ENCODE data around the gene FUT2.
"Not testable (repeated sequence)": the region's sequence is repeated elsewhere in the genome, so short reads cannot be mapped to it uniquely, and the experiment has no call there.

Gene FUT2

GRCh38 chr19:48671446-48671995, 24.2 kb upstream of the FUT2 start:
- no peak for DNase-seq

GRCh38 chr19:48672994-48673393, 22.8 kb upstream of the FUT2 start, which contains the start of gene NTN5:
Gene NTN5 (minus strand): TSS chr19:48673017. CDS start chr19:48670986, 2,031 bp downstream.
- DNase-seq = no peak

DNA sequence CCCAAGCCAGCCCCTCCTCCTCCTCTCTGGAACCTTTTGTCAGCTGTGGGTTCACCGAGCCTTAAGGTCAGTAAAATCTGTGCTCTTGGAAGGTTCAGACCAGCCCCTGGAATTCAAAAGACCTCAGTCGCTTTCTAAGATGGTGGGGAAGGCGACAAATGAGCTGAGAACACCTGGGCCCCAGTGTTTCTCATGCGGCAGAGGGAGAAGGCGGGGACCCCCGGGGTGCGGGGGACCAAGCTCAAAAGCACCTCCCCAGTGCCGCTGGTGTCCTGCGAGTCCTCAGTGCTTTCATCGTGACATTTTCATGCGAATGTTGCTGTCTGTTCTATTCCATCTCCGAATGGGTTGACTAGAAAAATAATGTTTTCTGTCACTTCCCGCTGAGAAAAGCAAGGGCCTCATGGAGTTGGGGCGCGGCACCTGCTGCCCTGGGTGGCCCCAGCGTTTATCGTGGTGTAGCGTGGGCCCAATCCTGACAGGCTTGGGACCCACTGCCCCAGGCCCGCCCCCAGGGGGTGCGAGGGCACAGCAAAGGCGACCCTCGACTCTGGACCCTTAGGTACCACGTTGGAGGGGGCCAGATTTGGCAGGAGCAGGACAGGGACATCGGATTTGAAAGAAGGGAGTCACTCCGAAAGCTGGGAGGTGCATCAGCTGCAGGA, 22.2 kb upstream of the FUT2 start:
- no peak for DNase-seq

DNA sequence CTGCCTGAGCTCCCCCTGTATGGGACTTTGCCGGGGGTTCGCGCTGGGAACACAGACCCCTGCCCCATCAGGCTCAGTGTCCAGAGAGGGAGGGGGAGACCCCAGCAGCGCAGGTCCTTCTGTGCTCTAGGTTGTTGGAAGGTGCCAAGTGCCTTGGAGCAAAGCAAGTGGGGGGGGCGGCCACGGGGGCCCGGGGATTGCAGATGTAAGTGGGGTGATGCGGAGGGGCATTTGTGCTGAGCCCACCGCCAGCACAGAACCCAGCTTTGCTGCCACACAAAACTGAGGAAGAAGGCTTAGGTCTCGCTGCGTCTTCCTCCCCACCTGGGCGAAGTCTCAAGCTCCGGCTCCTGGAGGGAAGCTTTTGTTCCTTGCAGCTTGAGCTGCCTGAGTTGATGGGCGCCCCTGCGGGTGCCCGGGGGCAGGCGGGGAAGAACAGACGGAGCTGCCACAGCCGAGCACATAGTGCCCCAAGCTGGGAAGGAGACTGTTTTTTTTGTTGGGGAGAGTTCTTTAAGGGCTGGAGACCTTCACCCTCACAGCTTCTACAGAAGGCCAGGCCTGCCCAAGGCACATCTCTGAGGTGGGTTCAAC, 21.5 kb upstream of the FUT2 start:
- no peak for DNase-seq

- peak; percentile 88 for DNase-seq
These were observed 20.6 kb upstream of the FUT2 start for GRCh38 chr19:48674921-48675824.

- no peak for DNase-seq
These were observed 19.3 kb upstream of the FUT2 start for GRCh38 chr19:48676487-48676886.

DNA sequence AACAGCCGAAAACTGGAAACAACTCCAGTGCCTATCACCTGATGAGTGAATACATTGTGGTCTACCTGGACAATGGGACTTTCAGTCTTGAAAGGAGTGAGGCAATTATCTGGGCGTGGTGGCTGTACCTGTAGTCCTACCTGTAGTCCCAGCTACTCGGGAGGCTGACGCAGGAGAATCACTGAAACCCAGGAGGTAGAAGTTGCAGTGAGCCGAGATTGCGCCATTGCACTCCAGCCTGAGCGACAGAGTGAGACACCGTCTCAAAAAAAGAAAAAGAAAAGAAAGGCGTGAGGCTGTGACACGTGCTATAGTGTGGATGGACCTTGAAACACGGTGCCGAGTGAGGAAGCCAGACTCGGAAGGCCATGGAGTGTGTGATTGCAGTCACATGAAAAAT, 18.9 kb upstream of the FUT2 start:
- no peak for DNase-seq

DNA sequence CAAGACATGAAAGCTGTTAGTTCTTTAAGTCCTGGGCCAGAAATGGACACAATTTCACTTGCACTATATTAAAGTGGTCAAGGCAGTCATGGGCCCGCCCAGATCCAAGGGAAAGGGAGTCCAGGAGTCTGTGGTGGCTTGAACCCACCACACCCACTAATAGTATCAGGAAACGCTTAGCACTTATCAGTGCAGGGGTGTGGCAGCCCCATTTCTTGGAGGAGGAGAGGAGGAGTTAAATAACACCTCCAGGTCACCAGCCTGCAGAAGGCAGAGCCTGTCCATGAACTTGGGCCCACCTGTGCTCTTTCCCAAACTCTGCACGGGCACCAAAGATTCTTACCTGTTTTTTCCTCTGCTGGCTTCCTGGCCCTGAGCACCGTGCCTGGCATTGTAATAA, 17.6 kb upstream of the FUT2 start:
- DNase-seq = no peak

- DNase-seq = not testable (repeated sequence)
These were observed 15.8 kb upstream of the FUT2 start for GRCh38 chr19:48680006-48680405.

- no peak for DNase-seq
These were observed 15.2 kb upstream of the FUT2 start for GRCh38 chr19:48680436-48681126.

DNA sequence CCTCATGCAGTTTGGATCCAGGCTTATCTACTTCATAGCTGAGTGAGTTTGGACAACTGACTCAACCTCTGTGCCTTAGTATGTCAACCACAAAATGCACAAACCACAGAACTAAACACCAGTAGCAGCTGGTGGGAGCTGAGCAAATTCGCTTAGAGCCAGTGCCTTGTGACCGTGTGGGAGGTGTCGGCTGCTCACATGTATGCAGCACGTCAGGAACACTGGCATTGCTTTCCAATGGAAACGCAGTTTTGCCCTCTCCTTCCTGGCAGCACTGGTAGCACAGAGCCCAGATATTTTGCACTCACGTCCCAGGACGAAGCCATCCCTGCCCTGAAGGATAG, 14.7 kb upstream of the FUT2 start:
- peak; percentile 25 for DNase-seq

- DNase-seq = peak; percentile 25
These were observed 12.4 kb upstream of the FUT2 start for GRCh38 chr19:48683349-48683748.

DNA sequence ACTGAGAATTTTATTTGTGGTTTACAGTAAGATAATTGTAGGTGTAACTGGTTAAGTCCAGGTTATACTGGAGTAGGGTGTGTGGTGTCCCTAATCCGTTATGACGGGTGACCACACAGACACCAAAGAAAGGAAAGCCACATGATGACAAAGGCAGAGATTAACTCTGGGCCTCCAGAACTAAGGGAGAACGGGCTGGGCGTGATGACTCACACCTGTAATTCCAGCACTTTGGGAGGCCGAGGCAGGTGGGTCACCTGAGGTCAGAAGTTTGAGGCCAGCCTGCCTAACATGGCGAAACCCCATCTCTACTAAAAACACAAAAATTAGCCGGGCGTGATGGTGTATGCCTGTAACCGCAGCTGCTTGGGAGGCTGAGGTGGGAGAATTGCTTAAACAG, 10.2 kb upstream of the FUT2 start:
- DNase-seq = no peak

GRCh38 chr19:48686088-48686487, 9.7 kb upstream of the FUT2 start:
- DNase-seq = no peak

DNA sequence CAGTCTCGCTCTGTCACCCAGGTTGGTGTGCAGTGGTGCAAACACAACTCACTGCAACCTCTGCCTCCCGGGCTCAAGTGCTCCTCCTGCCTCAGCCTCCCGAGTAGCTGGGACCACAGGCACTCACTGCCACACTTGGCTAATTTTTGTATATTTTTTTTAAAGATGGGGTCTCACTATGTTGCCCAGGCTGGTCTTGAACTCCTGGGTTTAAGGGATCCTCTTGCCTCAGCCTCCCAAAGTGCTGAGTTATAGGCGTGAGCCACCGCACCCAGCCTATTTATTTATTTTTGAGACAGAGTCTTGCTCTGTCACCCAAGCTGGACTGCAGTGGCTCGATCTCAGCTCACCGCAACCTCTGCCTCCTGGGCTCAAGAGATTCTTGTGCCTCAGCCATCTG, 9.1 kb upstream of the FUT2 start:
- not testable (repeated sequence) for DNase-seq

DNA sequence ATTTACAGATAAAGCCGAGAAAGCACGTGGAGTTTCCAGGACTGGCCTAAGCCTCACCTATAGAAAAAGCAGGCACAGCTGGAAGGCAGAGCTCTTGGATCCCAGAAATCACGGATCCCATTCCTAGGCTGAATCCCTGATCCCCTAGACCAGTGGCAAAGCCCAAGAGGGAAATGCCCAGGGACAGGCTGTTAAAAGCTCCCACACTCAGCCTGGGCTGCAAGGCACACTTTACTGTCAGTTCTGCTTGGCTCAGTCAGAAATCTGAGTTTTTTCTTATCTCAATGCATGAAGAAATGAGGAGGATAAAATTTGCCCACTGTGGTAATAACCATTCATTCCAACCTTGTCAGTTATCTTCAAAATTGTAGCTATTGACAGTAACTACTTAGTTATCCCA, 8.0 kb upstream of the FUT2 start:
- no peak for DNase-seq

GRCh38 chr19:48689449-48689848, 6.3 kb upstream of the FUT2 start:
- no peak for DNase-seq

DNA sequence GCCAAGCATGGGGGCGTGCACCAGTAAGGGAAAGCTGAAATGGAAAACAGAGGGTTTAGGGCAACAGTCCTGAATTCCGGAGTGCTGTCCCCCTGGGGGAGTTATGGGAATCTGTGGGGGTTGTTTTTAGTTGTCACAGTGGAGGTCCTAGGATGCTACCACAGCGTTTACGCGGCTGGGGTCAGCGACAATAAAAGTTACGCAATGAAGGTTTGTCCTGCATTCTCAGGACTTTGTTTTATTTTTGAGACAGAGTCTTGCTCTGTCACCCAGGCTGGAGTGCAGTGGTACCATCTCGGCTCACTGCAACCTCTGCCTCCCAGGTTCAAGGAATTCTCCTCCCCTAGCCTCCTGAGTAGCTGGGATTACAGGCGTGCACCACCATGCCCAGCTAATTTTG, 2.1 kb upstream of the FUT2 start:
- not testable (repeated sequence) for DNase-seq

- DNase-seq = no peak
These were observed 711 bp downstream of the FUT2 start for GRCh38 chr19:48696353-48697010.

DNA sequence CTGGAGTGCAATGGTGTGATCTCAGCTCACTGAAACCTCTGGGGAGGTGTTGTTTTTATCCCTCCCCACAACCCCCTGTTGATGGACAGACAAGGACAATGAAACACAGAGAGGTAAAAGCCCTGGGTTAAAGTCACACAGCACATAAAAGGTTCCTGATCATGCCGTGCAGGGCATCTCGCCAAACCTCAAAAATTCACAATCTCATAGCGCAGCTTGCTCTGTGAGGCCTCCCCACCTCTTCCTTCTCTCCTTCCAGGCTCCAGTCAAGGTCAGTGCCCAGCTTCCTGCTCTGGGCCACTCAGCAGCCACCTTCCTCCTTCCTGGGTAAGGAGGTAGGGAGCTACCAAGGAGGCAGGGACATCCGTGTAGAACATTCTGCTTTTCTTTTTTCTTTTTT, 2.3 kb downstream of the FUT2 start:
- DNase-seq = no peak

DNA sequence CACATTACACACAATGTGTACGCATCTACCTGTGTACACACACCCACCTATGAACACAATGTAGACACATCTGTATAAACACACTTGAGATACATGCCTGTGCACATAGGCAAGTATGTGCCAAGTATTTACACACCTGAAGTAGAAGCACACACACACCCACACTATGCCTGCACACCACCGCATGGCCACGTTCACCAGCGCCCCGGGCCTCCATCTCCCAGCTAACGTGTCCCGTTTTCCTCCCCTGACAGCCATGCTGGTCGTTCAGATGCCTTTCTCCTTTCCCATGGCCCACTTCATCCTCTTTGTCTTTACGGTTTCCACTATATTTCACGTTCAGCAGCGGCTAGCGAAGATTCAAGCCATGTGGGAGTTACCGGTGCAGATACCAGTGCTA, 6.9 kb downstream of the FUT2 start:
- DNase-seq = no peak

GRCh38 chr19:48703316-48703715, 7.5 kb downstream of the FUT2 start:
- no peak for DNase-seq

DNA sequence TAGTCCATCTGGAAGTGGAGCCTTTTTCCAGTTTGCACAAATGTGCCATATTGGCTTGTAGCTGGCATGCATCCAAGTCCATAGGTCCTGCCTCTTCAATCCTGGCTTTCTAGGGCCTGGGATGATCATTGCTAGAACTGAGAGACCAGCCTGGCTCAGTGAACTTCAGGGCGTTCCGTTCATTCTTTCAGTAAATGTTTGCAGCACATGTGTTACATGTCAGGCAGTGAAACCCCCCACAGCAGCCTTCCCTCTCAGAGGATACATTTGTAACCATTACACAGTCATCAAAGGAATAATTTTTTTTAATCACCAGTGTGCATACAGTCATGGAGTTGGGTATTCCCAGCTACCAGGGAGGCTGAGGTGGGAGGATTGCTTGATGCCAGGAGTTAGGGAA, 9.7 kb downstream of the FUT2 start:
- no peak for DNase-seq

All from suppressor macrophage treated with lipopolysaccharide for 4 hours (primary cell).